22Rv1 (cell line): ENCODE results near the gene SLC15A3.

ENCODE experiments used
- ZFX ChIP-seq: fragments of 450-650 bp; IDR thresholded peaks from 2 replicates; pipeline ENCODE4 v1.6.1; 2017; ENCODE audit warnings: antibody characterized with exemption, borderline replicate concordance
- TF ChIP-seq, protein P1 (sequence below): fragments of 450-650 bp; IDR thresholded peaks from 2 replicates; pipeline ENCODE4 v1.5.1; 2017; ENCODE audit warnings: mild to moderate bottlenecking

DNA sequence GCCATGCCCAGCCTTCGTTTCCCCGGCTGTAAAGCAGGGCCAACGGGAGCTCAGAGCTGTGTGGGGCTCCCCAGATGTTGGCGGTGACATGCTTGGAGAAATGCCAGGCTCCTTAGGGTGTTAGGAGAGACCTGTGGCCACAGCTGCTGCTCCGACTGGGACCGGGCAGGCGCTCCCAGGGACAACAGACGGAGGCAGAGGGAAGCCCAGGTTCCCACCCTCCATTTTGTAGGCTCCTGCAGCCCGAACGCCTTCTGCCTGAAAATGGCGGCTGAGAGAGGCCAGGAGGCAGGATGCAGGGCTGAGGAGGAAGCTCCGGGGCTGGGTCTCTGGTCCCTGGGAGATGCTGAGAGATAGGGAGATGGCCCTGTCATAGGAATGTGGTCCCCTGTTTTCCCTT, 29.5 kb upstream of the SLC15A3 start:
- TF ChIP-seq, protein P1, sequence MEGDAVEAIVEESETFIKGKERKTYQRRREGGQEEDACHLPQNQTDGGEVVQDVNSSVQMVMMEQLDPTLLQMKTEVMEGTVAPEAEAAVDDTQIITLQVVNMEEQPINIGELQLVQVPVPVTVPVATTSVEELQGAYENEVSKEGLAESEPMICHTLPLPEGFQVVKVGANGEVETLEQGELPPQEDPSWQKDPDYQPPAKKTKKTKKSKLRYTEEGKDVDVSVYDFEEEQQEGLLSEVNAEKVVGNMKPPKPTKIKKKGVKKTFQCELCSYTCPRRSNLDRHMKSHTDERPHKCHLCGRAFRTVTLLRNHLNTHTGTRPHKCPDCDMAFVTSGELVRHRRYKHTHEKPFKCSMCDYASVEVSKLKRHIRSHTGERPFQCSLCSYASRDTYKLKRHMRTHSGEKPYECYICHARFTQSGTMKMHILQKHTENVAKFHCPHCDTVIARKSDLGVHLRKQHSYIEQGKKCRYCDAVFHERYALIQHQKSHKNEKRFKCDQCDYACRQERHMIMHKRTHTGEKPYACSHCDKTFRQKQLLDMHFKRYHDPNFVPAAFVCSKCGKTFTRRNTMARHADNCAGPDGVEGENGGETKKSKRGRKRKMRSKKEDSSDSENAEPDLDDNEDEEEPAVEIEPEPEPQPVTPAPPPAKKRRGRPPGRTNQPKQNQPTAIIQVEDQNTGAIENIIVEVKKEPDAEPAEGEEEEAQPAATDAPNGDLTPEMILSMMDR = no peak
- no peak for TF ChIP-seq ZFX
